ENCODE results near the gene PNMA8B. TPM values are rescaled to one million over a fixed set of nuclear protein-coding genes. Genes with fewer than 3 reads are reported as not detected.
"Not testable (repeated sequence)": the region's sequence is repeated elsewhere in the genome, so short reads cannot be mapped to it uniquely, and the experiment has no call there.

Gene PNMA8B
- total RNA-seq, 2 experiments from 2014 or later: 0.05 to 0.07 TPM

GRCh38 chr19:46526801-46527200 is 31.1 kb upstream of the PNMA8B start:
- Mint-ChIP-seq H3K4me1 (ENCODE audit: low read depth) (peaks cover 36% of the 10 kb centered on the region), H3K9me3 (peaks cover 16% of the 10 kb centered on the region)
- H3K27me3 Mint-ChIP-seq, POLR2A ChIA-PET, H3K36me3 Mint-ChIP-seq, DNase-seq, H3K4me3 Mint-ChIP-seq, H3K27ac Mint-ChIP-seq: not testable (repeated sequence)
- intact Hi-C loops (cut with micrococcal nuclease): loop anchor here (5.0 to 10.0 kb wide), 2 partner anchors 76 to 218 kb away; partner anchors contain the start of genes CALM3, FKRP and STRN4
- CTCF ChIA-PET: interaction anchor here (1.3 to 4.7 kb wide), 3 partner anchors 11 to 83 kb away, joined by 6 to 115 read pairs (median 44); no protein-coding TSS in a partner anchor

DNA sequence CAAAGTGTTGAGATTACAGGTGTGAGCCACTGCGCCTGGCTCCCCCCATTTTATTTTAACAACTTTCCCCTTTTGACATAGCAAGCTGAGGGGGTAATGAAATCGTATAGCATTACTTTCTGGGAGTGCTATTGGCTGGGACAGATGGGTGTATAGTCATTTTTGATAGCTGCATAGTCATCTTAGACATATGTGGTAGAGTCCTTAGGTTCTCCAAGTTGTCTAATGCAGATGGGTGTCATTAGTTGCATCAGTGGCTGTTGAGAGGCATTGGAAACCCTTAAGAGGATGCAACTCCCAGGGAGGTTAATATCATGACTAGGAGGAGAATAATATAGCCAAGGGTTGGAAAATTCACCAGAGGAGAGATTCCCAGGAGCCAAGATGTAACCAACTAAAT is 28.6 kb upstream of the PNMA8B start:
- Mint-ChIP-seq H3K4me1 (ENCODE audit: low read depth) (peaks cover 43% of the 10 kb centered on the region), H3K27me3 (no peaks in the 10 kb centered on the region), H3K4me3 (no peak overlapping the region), H3K36me3 (peaks cover 4% of the 10 kb centered on the region), H3K9me3 (peaks cover 16% of the 10 kb centered on the region), H3K27ac (peak overlapping the region; percentile 93)
- intact Hi-C loops (cut with micrococcal nuclease): loop anchor here (10.0 kb wide), 1 partner anchor 220 kb away; the partner anchor contains the start of genes FKRP and STRN4
- ChIA-PET POLR2A (interaction anchor here (0.9 to 1.2 kb wide), 2 partner anchors 76 to 87 kb away, joined by 3 read pairs; no protein-coding TSS in a partner anchor), CTCF (interaction anchor here (0.7 to 2.9 kb wide), 6 partner anchors 10 to 607 kb away, joined by 3 to 14 read pairs (median 4); partner anchors contain the start of gene DACT3)
- no peak for DNase-seq

- peak overlapping the region; percentile 15 for H3K4me3 Mint-ChIP-seq
- peak; percentile 63 for DNase-seq
- H3K36me3 Mint-ChIP-seq, H3K27me3 Mint-ChIP-seq: not testable (repeated sequence)
- intact Hi-C loops (cut with micrococcal nuclease): loop anchor here (10.0 kb wide), 1 partner anchor 222 kb away; the partner anchor contains the start of genes FKRP and STRN4
- H3K4me1 Mint-ChIP-seq (ENCODE audit: low read depth): peaks cover 42% of the 10 kb centered on the region
- H3K9me3 Mint-ChIP-seq: peaks cover 16% of the 10 kb centered on the region
- CTCF ChIA-PET: interaction anchor here (0.7 to 2.9 kb wide), 10 partner anchors 9 to 139 kb away, joined by 3 to 19 read pairs (median 4); no protein-coding TSS in a partner anchor
- POLR2A ChIA-PET: interaction anchor here (0.7 kb wide), 1 partner anchor 15 kb away, joined by 3 read pairs; no protein-coding TSS in a partner anchor
- peak overlapping the region; percentile 93 for H3K27ac Mint-ChIP-seq
Measured at GRCh38 chr19:46522988-46523387, 27.3 kb upstream of the PNMA8B start.

GRCh38 chr19:46521241-46521868 is 25.7 kb upstream of the PNMA8B start:
- POLR2A ChIA-PET: no interaction called here
- H3K36me3 Mint-ChIP-seq: peaks cover 4% of the 10 kb centered on the region
- H3K9me3 Mint-ChIP-seq: peaks cover 15% of the 10 kb centered on the region
- H3K27ac Mint-ChIP-seq: no peak overlapping the region
- CTCF ChIA-PET: interaction anchor here (1.1 to 3.1 kb wide), 5 partner anchors 8 to 58 kb away, joined by 4 to 19 read pairs (median 14); no protein-coding TSS in a partner anchor
- DNase-seq: no peak
- H3K4me3 Mint-ChIP-seq: no peak overlapping the region
- H3K4me1 Mint-ChIP-seq (ENCODE audit: low read depth): peaks cover 42% of the 10 kb centered on the region
- no peaks in the 10 kb centered on the region for H3K27me3 Mint-ChIP-seq
- intact Hi-C loops (cut with micrococcal nuclease): loop anchor here (10.0 kb wide), 1 partner anchor 223 kb away; the partner anchor contains the start of genes FKRP and STRN4

DNA sequence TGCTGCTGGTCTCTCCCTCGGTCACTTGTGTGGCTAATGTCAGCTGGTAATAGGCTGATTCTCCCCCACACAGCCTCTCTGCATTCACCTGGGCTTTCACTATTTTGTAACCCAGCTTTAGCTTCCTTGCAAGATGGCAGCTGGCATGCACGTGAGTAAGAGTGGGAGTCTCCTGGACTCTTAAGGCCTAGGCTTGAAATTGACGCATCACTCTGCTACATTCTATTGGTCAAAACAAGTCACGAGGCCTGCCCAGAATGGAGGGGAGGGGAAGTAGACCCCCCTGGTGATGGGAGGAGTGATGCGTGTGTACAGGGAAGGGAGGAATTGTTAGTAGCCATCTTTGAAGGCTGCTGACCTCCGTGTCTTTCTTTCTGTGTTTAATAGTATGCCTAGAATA is 24.9 kb upstream of the PNMA8B start:
- POLR2A ChIA-PET: no interaction called here
- Mint-ChIP-seq H3K27me3 (no peaks in the 10 kb centered on the region), H3K27ac (peak overlapping the region; percentile 54), H3K9me3 (peaks cover 10% of the 10 kb centered on the region), H3K4me1 (ENCODE audit: low read depth) (peaks cover 45% of the 10 kb centered on the region), H3K4me3 (no peak overlapping the region), H3K36me3 (peaks cover 4% of the 10 kb centered on the region)
- DNase-seq: no peak
- intact Hi-C loops (cut with micrococcal nuclease): loop anchor here (10.0 kb wide), 1 partner anchor 224 kb away; the partner anchor contains the start of genes FKRP and STRN4
- CTCF ChIA-PET: interaction anchor here (0.9 to 3.1 kb wide), 3 partner anchors 9 to 240 kb away, joined by 3 to 14 read pairs (median 4); no protein-coding TSS in a partner anchor

DNA sequence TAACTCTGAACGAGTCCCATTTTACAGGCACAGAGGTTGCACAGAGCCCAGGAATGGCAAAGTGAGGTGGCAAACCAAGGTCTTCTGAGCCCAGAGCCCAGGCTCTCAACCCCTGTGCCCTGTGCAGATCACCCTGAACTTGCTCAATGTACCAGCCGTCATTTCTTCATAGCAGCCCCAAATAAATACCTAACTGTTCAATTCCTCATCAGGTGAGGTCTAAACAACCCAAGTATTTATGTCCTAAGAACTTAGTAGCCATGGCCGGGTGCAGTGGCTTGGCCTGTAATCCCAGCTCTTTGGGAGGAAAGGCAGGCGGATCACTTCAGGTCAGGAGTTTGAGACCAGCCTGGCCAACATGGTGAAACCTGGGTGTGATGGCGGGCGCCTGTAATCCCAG is 21.8 kb upstream of the PNMA8B start:
- H3K27ac Mint-ChIP-seq: no peak overlapping the region
- POLR2A ChIA-PET: interaction anchor here (0.6 kb wide), 1 partner anchor 61 kb away, joined by 3 read pairs; no protein-coding TSS in a partner anchor
- H3K36me3 Mint-ChIP-seq: no peaks in the 10 kb centered on the region
- peaks cover 26% of the 10 kb centered on the region for H3K4me1 Mint-ChIP-seq (ENCODE audit: low read depth)
- H3K4me3 Mint-ChIP-seq: no peak overlapping the region
- DNase-seq: no peak
- no peaks in the 10 kb centered on the region for H3K9me3 Mint-ChIP-seq
- intact Hi-C loops (cut with micrococcal nuclease): loop anchor here (10.0 kb wide), 1 partner anchor 233 kb away; no protein-coding TSS in a partner anchor
- peaks cover 11% of the 10 kb centered on the region for H3K27me3 Mint-ChIP-seq
- CTCF ChIA-PET: interaction anchor here (0.6 to 5.3 kb wide), 10 partner anchors 11 to 631 kb away, joined by 3 to 44 read pairs (median 4); no protein-coding TSS in a partner anchor

DNA sequence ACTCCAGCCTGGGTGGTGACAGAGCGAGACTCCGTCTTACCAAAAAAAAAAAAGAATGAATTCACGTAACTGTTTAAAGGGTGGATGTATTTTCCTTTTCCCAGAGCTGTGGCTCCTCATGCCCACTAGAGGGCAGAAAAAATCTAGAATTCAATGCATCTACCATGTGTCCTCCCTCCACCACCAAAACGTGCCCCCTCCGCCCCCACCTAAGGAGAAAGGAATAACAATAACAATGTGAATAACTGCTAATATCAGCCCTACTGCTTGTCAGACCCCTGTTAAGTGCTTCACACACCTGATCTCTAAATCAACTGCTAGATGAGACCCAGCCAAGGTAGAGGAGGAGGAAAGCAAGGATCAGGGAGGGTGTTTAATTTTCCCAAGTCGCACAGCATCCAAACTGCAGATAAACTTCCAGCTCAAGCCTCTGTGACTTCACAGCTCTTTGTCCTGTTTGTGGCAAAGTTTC is 20.2 kb upstream of the PNMA8B start:
- Mint-ChIP-seq H3K9me3 (peaks cover 7% of the 10 kb centered on the region), H3K4me3 (no peak overlapping the region), H3K4me1 (ENCODE audit: low read depth) (peaks cover 20% of the 10 kb centered on the region), H3K36me3 (no peaks in the 10 kb centered on the region), H3K27ac (no peak overlapping the region), H3K27me3 (peaks cover 17% of the 10 kb centered on the region)
- ChIA-PET POLR2A (interaction anchor here (0.7 kb wide), 1 partner anchor 62 kb away, joined by 3 read pairs; no protein-coding TSS in a partner anchor), CTCF (interaction anchor here (0.5 to 5.3 kb wide), 26 partner anchors 12 to 455 kb away, joined by 3 to 44 read pairs (median 4); partner anchors contain the start of gene DACT3)
- peak; percentile 41 for DNase-seq
- intact Hi-C loops (cut with micrococcal nuclease): loop anchor here (1.0 to 10.0 kb wide), 2 partner anchors 26 to 231 kb away; no protein-coding TSS in a partner anchor

- DNase-seq: no peak
- intact Hi-C loops (cut with micrococcal nuclease): loop anchor here (10.0 kb wide), 1 partner anchor 230 kb away; no protein-coding TSS in a partner anchor
- Mint-ChIP-seq H3K4me3 (no peak overlapping the region), H3K9me3 (peaks cover 8% of the 10 kb centered on the region), H3K27me3 (peaks cover 18% of the 10 kb centered on the region), H3K4me1 (ENCODE audit: low read depth) (peaks cover 15% of the 10 kb centered on the region), H3K36me3 (no peaks in the 10 kb centered on the region), H3K27ac (no peak overlapping the region)
- POLR2A ChIA-PET: no interaction called here
- CTCF ChIA-PET: interaction anchor here (1.0 to 5.3 kb wide), 15 partner anchors 13 to 237 kb away, joined by 3 to 44 read pairs (median 4); no protein-coding TSS in a partner anchor
Measured at GRCh38 chr19:46515290-46515609, 19.6 kb upstream of the PNMA8B start.

DNA sequence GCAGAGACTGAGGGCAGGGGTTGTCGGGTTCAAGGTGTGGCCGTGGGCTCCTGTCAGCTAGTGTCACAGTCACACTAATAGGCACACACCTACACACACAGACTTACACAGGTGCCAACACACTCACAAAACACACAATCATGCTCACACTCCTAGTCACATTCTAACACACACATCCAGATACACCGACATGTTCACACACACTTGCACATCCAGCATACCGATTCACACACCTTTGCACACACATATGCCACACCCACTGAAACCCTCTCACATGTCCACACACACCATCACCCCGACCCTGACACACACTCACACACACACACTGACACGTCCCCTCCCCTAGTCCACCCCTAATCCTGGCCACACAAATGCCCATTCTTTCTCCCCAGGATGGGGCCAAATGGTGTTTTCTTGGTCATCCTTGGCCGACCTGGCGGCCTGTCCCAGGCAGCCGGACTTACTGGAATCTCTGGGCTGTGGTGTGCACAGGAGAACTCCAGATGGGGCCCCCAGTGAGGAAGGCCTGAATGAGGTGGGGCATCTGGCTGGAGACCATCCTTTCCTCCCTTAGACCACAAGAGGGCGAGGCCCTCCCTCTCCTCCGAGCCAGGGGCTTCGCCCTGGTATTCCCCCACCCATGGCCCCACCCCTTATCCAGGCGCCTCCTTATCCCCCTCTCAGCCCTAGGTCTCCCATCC is 19.1 kb upstream of the PNMA8B start:
- peaks cover 8% of the 10 kb centered on the region for H3K9me3 Mint-ChIP-seq
- DNase-seq: no peak
- POLR2A ChIA-PET: no interaction called here
- no peaks in the 10 kb centered on the region for H3K36me3 Mint-ChIP-seq
- H3K4me1 Mint-ChIP-seq (ENCODE audit: low read depth): peaks cover 11% of the 10 kb centered on the region
- CTCF ChIA-PET: interaction anchor here (0.6 to 5.3 kb wide), 17 partner anchors 9 to 290 kb away, joined by 3 to 44 read pairs (median 4); partner anchors contain the start of genes DACT3 and PPP5C
- intact Hi-C loops (cut with micrococcal nuclease): loop anchor here (10.0 kb wide), 1 partner anchor 230 kb away; no protein-coding TSS in a partner anchor
- H3K4me3 Mint-ChIP-seq: no peak overlapping the region
- no peak overlapping the region for H3K27ac Mint-ChIP-seq
- H3K27me3 Mint-ChIP-seq: peaks cover 18% of the 10 kb centered on the region

GRCh38 chr19:46513461-46514236 is 18.0 kb upstream of the PNMA8B start:
- Mint-ChIP-seq H3K4me1 (ENCODE audit: low read depth) (peaks cover 7% of the 10 kb centered on the region), H3K9me3 (peaks cover 8% of the 10 kb centered on the region), H3K36me3 (no peaks in the 10 kb centered on the region), H3K4me3 (no peak overlapping the region), H3K27me3 (peaks cover 19% of the 10 kb centered on the region), H3K27ac (no peak overlapping the region)
- intact Hi-C loops (cut with micrococcal nuclease): loop anchor here (1.0 to 10.0 kb wide), 3 partner anchors 24 to 229 kb away; no protein-coding TSS in a partner anchor
- ChIA-PET CTCF (interaction anchor here (0.6 to 5.3 kb wide), 21 partner anchors 9 to 242 kb away, joined by 3 to 44 read pairs (median 4); partner anchors contain the start of genes DACT3, PNMA8B and PPP5C), POLR2A (no interaction called here)
- peak; percentile 83 for DNase-seq

GRCh38 chr19:46511237-46511636 is 15.6 kb upstream of the PNMA8B start:
- H3K27me3 Mint-ChIP-seq: peaks cover 24% of the 10 kb centered on the region

More at GRCh38 chr19:46511237-46511636, 15.6 kb upstream of the PNMA8B start:
- Mint-ChIP-seq H3K27ac (no peak overlapping the region), H3K4me3 (no peak overlapping the region), H3K4me1 (ENCODE audit: low read depth) (peaks cover 7% of the 10 kb centered on the region), H3K9me3 (peaks cover 8% of the 10 kb centered on the region), H3K36me3 (no peaks in the 10 kb centered on the region)
- intact Hi-C loops (cut with micrococcal nuclease): loop anchor here (10.0 kb wide), 1 partner anchor 226 kb away; no protein-coding TSS in a partner anchor
- ChIA-PET CTCF (interaction anchor here (1.4 to 3.6 kb wide), 7 partner anchors 22 to 231 kb away, joined by 3 to 35 read pairs (median 7); no protein-coding TSS in a partner anchor), POLR2A (no interaction called here)
- DNase-seq: no peak
